Adipocyte (in vitro differentiated cells): Measurements from ENCODE around the gene PRPH2.

Source experiments
- DNase-seq: peaks from one replicate; pipeline ENCODE4 v3.0.0-alpha.2; 2015; ENCODE audit warnings: low read depth
- H3K27me3 ChIP-seq: replicated peaks from 2 replicates; pipeline ENCODE4 v1.7.0; 2013; ENCODE audit warnings: mild to moderate bottlenecking, low read length, moderate library complexity; ENCODE audit not compliant: control insufficient read depth, insufficient read depth
- H3K36me3 ChIP-seq: 2 replicates; pipeline ENCODE4 v1.7.0; 2013; ENCODE audit warnings: low read length, mild to moderate bottlenecking, moderate library complexity; ENCODE audit not compliant: control insufficient read depth, insufficient read depth, severe bottlenecking
- H3K4me1 ChIP-seq: 2 replicates; pipeline ENCODE4 v1.7.0; 2013; ENCODE audit warnings: mild to moderate bottlenecking, low read length, moderate library complexity; ENCODE audit not compliant: control insufficient read depth, insufficient read depth
- H3K4me3 ChIP-seq: 2 replicates; pipeline ENCODE4 v1.7.0; 2013; ENCODE audit warnings: mild to moderate bottlenecking, low read length, moderate library complexity
- H3K9ac ChIP-seq: 2 replicates; pipeline ENCODE4 v1.7.0; 2013; ENCODE audit warnings: mild to moderate bottlenecking, low read length, moderate library complexity
- H3K9me3 ChIP-seq: 2 replicates; pipeline ENCODE4 v1.7.0; 2013; ENCODE audit warnings: mild to moderate bottlenecking, low read length, moderate library complexity; ENCODE audit not compliant: control insufficient read depth

The PRPH2 gene

GRCh38 chr6:42722497-42722896 lies at the start of gene PRPH2:
Gene PRPH2 (minus strand): TSS chr6:42722597. CDS start chr6:42722334, 263 bp downstream.
- no peak within 1 kb of the TSS for H3K4me3 ChIP-seq
- H3K4me1 ChIP-seq: peaks cover 13% of the 10 kb centered on the region
- no peaks in the 10 kb centered on the region for H3K27me3 ChIP-seq
- H3K9ac ChIP-seq: no peak within 1 kb of the TSS
- no peaks in the 10 kb centered on the region for H3K9me3 ChIP-seq
- H3K36me3 ChIP-seq: no peaks in the 10 kb centered on the region
- no peak for DNase-seq

- H3K4me1 ChIP-seq: peaks cover 7% of the 10 kb centered on the region
- DNase-seq: no peak
- H3K9ac ChIP-seq: no peak overlapping the region
- H3K4me3 ChIP-seq: no peak overlapping the region
- no peaks in the 10 kb centered on the region for H3K9me3 ChIP-seq
- no peaks in the 10 kb centered on the region for H3K27me3 ChIP-seq
- H3K36me3 ChIP-seq: no peaks in the 10 kb centered on the region
Observed at GRCh38 chr6:42771741-42772100, 49.3 kb upstream of the PRPH2 start.

- Histone ChIP-seq H3K36me3 (no peaks in the 10 kb centered on the region), H3K4me1 (peaks cover 8% of the 10 kb centered on the region), H3K4me3 (no peak overlapping the region), H3K27me3 (no peaks in the 10 kb centered on the region), H3K9me3 (no peaks in the 10 kb centered on the region), H3K9ac (no peak overlapping the region)
- DNase-seq: no peak
Observed at GRCh38 chr6:42769836-42770235, 47.4 kb upstream of the PRPH2 start.

GRCh38 chr6:42769051-42769450 lies 46.7 kb upstream of the PRPH2 start:
- Histone ChIP-seq H3K9me3 (no peaks in the 10 kb centered on the region), H3K4me3 (no peak overlapping the region), H3K27me3 (no peaks in the 10 kb centered on the region), H3K9ac (no peak overlapping the region), H3K36me3 (no peaks in the 10 kb centered on the region), H3K4me1 (peaks cover 10% of the 10 kb centered on the region)
- no peak for DNase-seq

DNA sequence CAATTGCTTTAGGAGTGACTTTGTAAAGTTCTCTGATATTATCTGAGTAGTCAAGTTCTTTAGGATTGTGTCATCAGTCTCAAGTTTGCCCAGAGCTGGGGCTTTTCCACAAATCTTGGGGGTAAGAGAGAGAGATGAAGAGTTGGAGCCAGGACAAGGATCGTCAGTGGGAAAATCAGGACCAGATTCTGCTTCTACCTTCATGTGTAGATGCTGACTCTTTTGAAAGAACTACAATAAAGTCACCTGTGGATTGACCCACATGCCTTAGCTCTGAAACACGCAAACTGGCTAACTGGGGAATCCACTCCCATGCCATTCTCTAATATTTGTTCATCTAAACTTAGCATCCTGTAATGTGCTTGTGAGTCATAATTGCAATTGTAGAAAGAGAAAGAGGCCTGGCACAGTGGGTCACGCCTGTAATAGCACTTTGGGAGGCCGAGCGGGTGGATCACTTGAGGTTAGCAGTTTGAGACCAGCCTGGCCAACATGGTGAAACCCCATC lies 43.8 kb upstream of the PRPH2 start:
- Histone ChIP-seq H3K9ac (no peak overlapping the region), H3K4me3 (no peak overlapping the region), H3K9me3 (no peaks in the 10 kb centered on the region), H3K36me3 (no peaks in the 10 kb centered on the region), H3K27me3 (no peaks in the 10 kb centered on the region), H3K4me1 (peaks cover 14% of the 10 kb centered on the region)
- DNase-seq: peak; percentile 70

DNA sequence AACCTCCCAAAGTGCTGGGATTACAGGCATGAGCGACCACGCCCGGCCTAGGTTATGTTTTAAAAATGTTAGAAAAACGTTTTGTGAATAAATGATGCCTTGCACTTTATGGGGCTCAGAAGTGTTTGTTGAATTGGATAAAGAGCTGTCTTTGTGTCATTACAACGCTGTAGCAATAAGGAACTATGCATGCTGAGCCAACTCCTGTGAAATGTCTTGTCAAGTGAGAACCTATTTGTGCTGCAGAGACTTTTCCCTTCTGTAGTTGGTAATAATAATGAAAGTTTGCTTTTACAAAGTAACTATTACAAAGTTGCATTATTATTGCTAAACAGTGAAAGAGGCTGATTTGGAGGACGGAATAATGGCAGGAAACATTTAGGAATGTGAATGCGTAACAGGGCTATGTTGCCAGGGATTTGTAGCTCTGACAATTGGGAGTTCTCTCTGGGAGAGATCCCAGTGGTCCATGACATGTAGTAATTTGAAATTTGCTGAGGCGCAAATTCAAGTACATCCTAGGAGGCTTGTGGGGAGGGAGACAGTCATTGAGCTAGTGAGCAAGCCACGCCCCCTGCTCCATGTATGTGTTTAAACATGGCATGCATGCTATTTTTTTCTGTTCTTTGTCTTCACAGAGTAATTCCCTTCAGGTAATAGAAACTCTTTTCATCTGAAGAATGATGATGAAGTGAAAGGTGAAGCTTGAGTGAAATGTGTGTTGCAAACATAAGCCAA lies 42.7 kb upstream of the PRPH2 start:
- no peaks in the 10 kb centered on the region for H3K27me3 ChIP-seq
- no peaks in the 10 kb centered on the region for H3K9me3 ChIP-seq
- H3K4me3 ChIP-seq: no peak overlapping the region
- no peak for DNase-seq
- H3K36me3 ChIP-seq: no peaks in the 10 kb centered on the region
- H3K4me1 ChIP-seq: peaks cover 14% of the 10 kb centered on the region
- H3K9ac ChIP-seq: no peak overlapping the region

GRCh38 chr6:42762950-42763349 lies 40.6 kb upstream of the PRPH2 start:
- no peaks in the 10 kb centered on the region for H3K36me3 ChIP-seq
- no peak overlapping the region for H3K9ac ChIP-seq
- H3K9me3 ChIP-seq: no peaks in the 10 kb centered on the region
- no peaks in the 10 kb centered on the region for H3K27me3 ChIP-seq
- no peak for DNase-seq
- H3K4me1 ChIP-seq: peaks cover 7% of the 10 kb centered on the region
- H3K4me3 ChIP-seq: no peak overlapping the region

DNA sequence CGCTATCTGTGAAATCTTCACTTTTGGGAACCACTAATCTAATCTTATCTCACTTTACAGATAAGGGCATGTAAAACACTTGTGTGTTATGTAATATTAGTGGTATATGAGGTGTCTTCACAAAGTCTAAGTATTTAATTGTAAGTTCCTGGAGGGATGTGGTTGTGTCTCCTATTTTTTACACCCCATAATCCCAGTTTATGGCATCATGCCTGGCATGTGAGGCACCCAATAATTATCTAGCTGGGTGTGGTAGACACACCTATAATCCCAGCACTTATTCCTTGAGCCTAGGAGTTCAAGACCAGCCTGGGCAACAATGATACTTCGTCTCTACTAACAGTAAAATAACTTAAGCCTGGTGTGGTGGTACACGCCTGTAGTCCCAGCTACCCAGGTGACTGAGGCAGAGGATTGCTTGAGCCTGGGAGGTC lies 40.0 kb upstream of the PRPH2 start:
- Histone ChIP-seq H3K27me3 (no peaks in the 10 kb centered on the region), H3K4me1 (peaks cover 7% of the 10 kb centered on the region)
- no peak for DNase-seq

GRCh38 chr6:42761287-42762067 lies 39.1 kb upstream of the PRPH2 start:
- no peaks in the 10 kb centered on the region for H3K9me3 ChIP-seq
- H3K36me3 ChIP-seq: no peaks in the 10 kb centered on the region
- H3K4me3 ChIP-seq: no peak overlapping the region
- H3K9ac ChIP-seq: no peak overlapping the region
- H3K4me1 ChIP-seq: peaks cover 7% of the 10 kb centered on the region
- no peaks in the 10 kb centered on the region for H3K27me3 ChIP-seq
- no peak for DNase-seq

More for the DNA sequence above, 40.0 kb upstream of the PRPH2 start:
- no peak overlapping the region for H3K4me3 ChIP-seq
- H3K36me3 ChIP-seq: no peaks in the 10 kb centered on the region
- no peak overlapping the region for H3K9ac ChIP-seq
- H3K9me3 ChIP-seq: no peaks in the 10 kb centered on the region

- Histone ChIP-seq H3K4me3 (no peak overlapping the region), H3K4me1 (peaks cover 4% of the 10 kb centered on the region), H3K9ac (no peak overlapping the region), H3K36me3 (no peaks in the 10 kb centered on the region), H3K9me3 (no peaks in the 10 kb centered on the region), H3K27me3 (no peaks in the 10 kb centered on the region)
- DNase-seq: no peak
Observed at GRCh38 chr6:42758756-42759430, 36.5 kb upstream of the PRPH2 start.

DNA sequence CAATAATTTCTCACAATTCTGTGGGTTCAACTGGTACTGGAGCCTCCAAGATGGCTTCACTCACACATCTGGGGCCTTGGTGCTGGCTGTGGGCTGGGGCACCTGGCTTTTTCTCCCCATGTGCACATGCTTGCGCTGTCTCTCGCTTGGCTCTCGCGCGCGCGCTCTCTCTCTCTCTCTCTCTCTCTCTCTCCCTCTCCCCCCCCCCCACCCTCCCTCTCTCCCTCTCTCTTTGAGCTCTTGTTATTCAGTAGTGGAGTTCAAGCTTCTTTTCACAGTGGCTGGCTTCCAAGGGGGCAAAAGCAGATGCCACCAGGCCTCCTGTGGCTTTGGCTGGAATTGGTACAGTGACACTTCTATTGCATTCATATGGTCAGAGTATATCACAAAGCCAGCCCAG lies 34.3 kb upstream of the PRPH2 start:
- Histone ChIP-seq H3K27me3 (no peaks in the 10 kb centered on the region), H3K4me3 (no peak overlapping the region), H3K9ac (no peak overlapping the region), H3K36me3 (no peaks in the 10 kb centered on the region), H3K9me3 (no peaks in the 10 kb centered on the region), H3K4me1 (peaks cover 2% of the 10 kb centered on the region)
- DNase-seq: no peak
